Aorta (tissue), 5 donors: ENCODE results near the gene PCBP3. TPM values are rescaled to one million over a fixed set of nuclear protein-coding genes. Genes with fewer than 3 reads are reported as not detected.

Experiments used
- ATAC-seq: fragments of 200-7000 bp; cut with Tn5 transposase; one replicate; pipeline ENCODE4 v1.9.1; 2022; ENCODE audit warnings: moderate library complexity; ENCODE audit not compliant: low FRiP score
- DNase-seq, 2 donors: peaks; one replicate each; pipeline ENCODE4 v3.0.0-alpha.2; 2020
- H3K27ac ChIP-seq, 2 donors: one replicate each; pipeline ENCODE4 v1.5.1; 2013; ENCODE audit warnings: low read length in 2 of 2, mild to moderate bottlenecking in 2 of 2, moderate library complexity in 2 of 2, control low read depth in 1 of 2, inconsistent platforms in 1 of 2, low read depth in 1 of 2
- H3K27me3 ChIP-seq, 2 donors: one replicate each; pipeline ENCODE4 v1.6.1; 2013; ENCODE audit warnings: control low read depth in 1 of 2, low read length in 1 of 2, mild to moderate bottlenecking in 1 of 2, moderate library complexity in 1 of 2; ENCODE audit not compliant: insufficient read depth in 2 of 2, control insufficient read depth in 1 of 2
- H3K36me3 ChIP-seq, 2 donors: one replicate each; pipeline ENCODE4 v1.6.1; 2013; ENCODE audit warnings: control low read depth in 1 of 2, low read length in 1 of 2, mild to moderate bottlenecking in 1 of 2; ENCODE audit not compliant: insufficient read depth in 2 of 2, control insufficient read depth in 1 of 2
- H3K4me1 ChIP-seq, 2 donors: one replicate each; pipeline ENCODE4 v1.6.1; 2013; ENCODE audit warnings: low read length in 2 of 2, control low read depth in 1 of 2, mild to moderate bottlenecking in 1 of 2, moderate library complexity in 1 of 2; ENCODE audit not compliant: insufficient read depth in 2 of 2, control insufficient read depth in 1 of 2
- H3K4me3 ChIP-seq, 2 donors: one replicate each; pipeline ENCODE4 v1.5.1; 2013; ENCODE audit warnings: low read length in 2 of 2, control low read depth in 1 of 2, mild to moderate bottlenecking in 1 of 2
- H3K9me3 ChIP-seq: one replicate; pipeline ENCODE4 v1.6.1; 2013; ENCODE audit warnings: mild to moderate bottlenecking, low read length; ENCODE audit not compliant: control insufficient read depth
- WGBS, 2 donors: extraction: QIAGEN DNeasy Blood & Tissue Kit; methylation state at CpG; one replicate each; pipeline ENCODE4 v1.1.7; 2013; 5-methylcytosine and 5-hydroxymethylcytosine counted together
- intact Hi-C, 2 donors: fragments of 100-400 bp; cut with DNase I; formaldehyde crosslinking; loops; one replicate each; pipeline versions ENCODE4 v1.14.2 to v1.15.0; 2022
- polyA plus RNA-seq, 2 donors: library from polyadenylated mRNA; stranded (reverse); fragments of 200-250 nt; gene quantifications; one replicate each; pipeline ENCODE4 v1.2.3, GENCODE V29; 2013
- total RNA-seq, 2 donors: library from RNA; stranded (reverse); fragmentation: NEBNext Ultra II Directional; extraction: Animal tissue kit (Norgen Biotek cat#: 25700); gene quantifications; one replicate each; pipeline ENCODE4 v1.2.1, GENCODE V29; 2021
- donor health status: healthy with polysubstance abuse.
- donor health status: Bipolar disorder and iron deficiency.
- donor health status: DM: no; HTN: no; CAD: no.
- donor health status: DM: no; HTN: no; CAD: no.
- donor health status: DM: yes; HTN: yes; CAD: no.

PCBP3 gene
- total and polyA plus RNA-seq, 4 donors, result 3.6 to 15.0 (median 7.0) TPM; not detected in 1

DNA sequence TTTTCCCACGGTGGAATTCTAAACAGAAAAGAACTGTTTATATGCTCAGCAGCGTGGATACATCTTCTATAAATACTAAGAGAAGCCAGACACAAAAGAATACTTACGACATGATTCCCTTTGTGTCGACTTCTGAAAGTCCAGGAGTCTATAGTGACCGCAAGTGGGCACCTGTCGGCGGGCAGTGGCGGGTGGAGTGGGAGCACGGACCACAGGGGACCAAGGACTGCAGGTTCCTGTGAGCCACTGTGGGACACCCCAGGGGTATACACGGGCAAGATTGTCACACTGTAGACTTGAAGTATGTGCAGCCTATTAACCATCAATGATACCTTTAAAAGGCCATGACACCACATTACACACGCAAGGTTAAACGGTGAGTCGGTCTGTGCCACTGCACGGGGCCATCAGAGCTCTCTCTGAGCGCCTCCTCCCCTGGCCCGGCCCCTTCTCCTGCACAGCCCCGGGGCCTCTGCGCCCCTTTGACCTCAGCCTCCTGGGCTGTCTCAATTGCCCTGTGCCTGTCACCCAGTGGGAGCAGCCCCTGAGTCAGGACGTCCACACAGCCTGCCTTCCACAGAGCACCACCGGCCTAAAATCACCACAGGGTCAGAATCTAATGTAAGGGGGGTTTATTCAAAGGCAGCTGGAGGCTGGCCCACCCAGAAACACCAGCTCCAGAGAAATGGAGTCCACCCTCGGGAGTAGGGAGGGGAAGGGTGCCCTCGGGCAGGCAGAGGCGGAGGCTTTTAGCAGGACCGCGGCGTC, 248.0 kb downstream of the PCBP3 start:
- 84 to 90% methylated on average over 26 of the region's 26 CpGs for WGBS, 2 donors
- no peak overlapping the region for H3K4me3 ChIP-seq
- DNase-seq (peak; percentile 16 to 71), ATAC-seq (no peak)
- H3K27me3 ChIP-seq, result no peaks in the 10 kb centered on the region
- H3K9me3 ChIP-seq, result no peaks in the 10 kb centered on the region
- intact Hi-C loops, result no loop called here
- H3K4me1 ChIP-seq, result no peaks in the 10 kb centered on the region
- H3K36me3 ChIP-seq, result no peaks in the 10 kb centered on the region
- no peak overlapping the region for H3K27ac ChIP-seq

DNA sequence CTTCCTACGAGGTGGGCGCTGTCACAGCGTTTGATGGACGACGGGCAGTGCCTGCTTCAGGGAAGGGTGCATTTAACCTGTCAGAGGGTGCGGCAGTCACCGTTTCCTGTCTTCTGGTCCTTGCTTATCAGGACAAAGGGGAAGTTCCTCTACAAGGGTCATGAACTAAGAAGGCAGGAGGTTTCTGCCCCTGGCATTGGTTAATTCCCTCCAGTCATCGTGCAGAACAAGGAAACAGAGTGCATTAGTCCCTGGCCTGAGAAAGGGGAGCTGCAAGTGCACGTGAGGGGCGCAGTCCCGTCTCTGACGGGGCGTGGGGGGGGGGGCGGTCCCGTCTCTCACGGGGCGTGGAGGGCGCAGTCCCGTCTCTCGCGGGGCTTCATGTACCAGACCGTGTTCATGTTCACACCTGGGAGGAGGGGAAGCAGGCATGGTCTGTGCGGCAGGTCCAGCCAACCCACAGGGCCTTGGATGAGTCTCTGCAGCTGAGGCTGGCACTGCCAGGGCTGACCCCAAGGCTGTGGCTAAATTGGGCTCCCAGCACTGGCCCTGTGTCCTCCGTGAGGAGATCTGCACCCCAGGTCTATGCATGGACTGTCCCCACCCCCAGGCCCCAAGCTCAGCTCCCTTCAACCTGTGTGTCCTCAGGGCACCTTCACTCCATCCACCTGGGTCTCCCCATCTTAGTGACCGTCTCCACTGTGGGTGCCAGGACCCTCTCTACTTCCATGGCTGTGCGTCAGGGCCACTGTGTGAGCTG, 248.8 kb downstream of the PCBP3 start:
- H3K27me3 ChIP-seq, result no peaks in the 10 kb centered on the region
- WGBS, 2 donors, result 78 to 90% methylated on average over 26 of the region's 26 CpGs
- no peak overlapping the region for H3K27ac ChIP-seq
- intact Hi-C loops, result no loop called here
- no peaks in the 10 kb centered on the region for H3K36me3 ChIP-seq
- H3K4me3 ChIP-seq, result no peak overlapping the region
- no peaks in the 10 kb centered on the region for H3K9me3 ChIP-seq
- H3K4me1 ChIP-seq, result no peaks in the 10 kb centered on the region
- DNase-seq, result peak; percentile 38 to 54
- peak; percentile 50 for ATAC-seq

- 84 to 85% methylated on average over 11 of the region's 11 CpGs for WGBS, 2 donors
- DNase-seq (peak; percentile 24 to 40), ATAC-seq (no peak)
- Histone ChIP-seq H3K27ac (no peak overlapping the region), H3K27me3 (no peaks in the 10 kb centered on the region), H3K36me3 (no peaks in the 10 kb centered on the region), H3K4me3 (no peak overlapping the region), H3K9me3 (no peaks in the 10 kb centered on the region), H3K4me1 (no peaks in the 10 kb centered on the region)
- intact Hi-C loops, result no loop called here
These were observed 249.6 kb downstream of the PCBP3 start for GRCh38 chr21:45892916-45893739.

DNA sequence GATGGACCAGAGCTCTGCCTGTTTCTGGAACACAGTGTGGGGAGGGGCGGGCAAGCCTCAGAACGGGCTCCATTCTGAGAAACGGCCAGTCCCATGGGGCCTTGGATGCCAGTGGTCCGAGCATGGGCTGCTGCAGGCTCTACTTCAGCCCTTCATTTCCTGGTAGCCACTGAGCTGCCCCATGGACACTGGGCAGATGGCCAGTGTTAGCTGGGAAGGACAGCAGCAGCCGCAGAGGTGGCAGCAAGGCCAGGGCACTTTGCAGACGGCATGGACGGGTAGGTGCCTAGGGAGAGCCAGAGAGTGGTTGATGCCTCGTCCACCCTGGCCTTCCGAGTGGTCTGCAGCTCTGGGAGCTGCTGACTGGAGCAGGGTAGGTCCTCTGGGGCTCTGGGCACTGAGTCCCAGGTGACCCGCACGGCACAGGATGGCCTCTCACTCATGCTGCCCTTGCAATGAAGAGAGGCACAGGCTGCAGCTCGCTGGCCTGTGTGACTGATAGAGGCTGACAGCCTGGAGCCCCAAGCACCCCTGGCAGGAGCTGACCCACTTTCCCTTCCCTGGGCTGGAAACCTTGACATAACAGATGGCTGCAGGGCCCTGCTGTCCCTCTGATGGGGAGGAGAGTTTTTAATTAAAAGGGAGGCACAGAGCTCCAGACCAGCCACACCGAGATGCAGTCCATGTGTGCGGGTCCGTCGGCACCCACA, 250.4 kb downstream of the PCBP3 start:
- no peaks in the 10 kb centered on the region for H3K9me3 ChIP-seq
- intact Hi-C loops, result no loop called here
- no peak overlapping the region for H3K27ac ChIP-seq
- peak; percentile 48 to 55 for DNase-seq
- H3K27me3 ChIP-seq, result no peaks in the 10 kb centered on the region
- H3K36me3 ChIP-seq, result no peaks in the 10 kb centered on the region
- H3K4me1 ChIP-seq, result no peaks in the 10 kb centered on the region
- no peak for ATAC-seq
- WGBS, 2 donors, result 60 to 74% methylated on average over 16 of the region's 16 CpGs
- H3K4me3 ChIP-seq, result no peak overlapping the region

DNA sequence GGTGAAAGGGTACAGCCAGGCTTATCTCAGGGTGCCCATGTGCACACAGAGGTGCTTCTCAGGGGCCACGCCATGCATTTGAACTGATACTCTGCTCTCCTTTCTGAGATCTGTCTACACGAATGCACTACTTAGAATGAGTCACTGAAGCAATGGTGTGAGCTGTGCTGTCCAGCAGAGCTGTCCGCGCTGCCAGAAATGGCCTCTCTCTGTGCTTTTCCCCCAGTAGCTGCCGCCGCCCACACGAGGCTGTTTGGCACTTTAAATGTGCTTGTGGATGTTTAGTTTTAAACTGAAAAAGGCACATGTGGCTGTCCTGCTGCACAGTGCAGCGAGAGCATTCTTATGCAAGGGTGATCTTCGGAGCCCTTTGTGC, 250.9 kb downstream of the PCBP3 start:
- ATAC-seq (peak; percentile 51), DNase-seq (peak; percentile 79 to 85)
- no peaks in the 10 kb centered on the region for H3K27me3 ChIP-seq
- no peaks in the 10 kb centered on the region for H3K4me1 ChIP-seq
- H3K27ac ChIP-seq, result no peak overlapping the region
- intact Hi-C loops, result no loop called here
- H3K4me3 ChIP-seq, result no peak overlapping the region
- 20 to 34% methylated on average over 9 of the region's 9 CpGs for WGBS, 2 donors
- no peaks in the 10 kb centered on the region for H3K36me3 ChIP-seq
- H3K9me3 ChIP-seq, result no peaks in the 10 kb centered on the region

DNA sequence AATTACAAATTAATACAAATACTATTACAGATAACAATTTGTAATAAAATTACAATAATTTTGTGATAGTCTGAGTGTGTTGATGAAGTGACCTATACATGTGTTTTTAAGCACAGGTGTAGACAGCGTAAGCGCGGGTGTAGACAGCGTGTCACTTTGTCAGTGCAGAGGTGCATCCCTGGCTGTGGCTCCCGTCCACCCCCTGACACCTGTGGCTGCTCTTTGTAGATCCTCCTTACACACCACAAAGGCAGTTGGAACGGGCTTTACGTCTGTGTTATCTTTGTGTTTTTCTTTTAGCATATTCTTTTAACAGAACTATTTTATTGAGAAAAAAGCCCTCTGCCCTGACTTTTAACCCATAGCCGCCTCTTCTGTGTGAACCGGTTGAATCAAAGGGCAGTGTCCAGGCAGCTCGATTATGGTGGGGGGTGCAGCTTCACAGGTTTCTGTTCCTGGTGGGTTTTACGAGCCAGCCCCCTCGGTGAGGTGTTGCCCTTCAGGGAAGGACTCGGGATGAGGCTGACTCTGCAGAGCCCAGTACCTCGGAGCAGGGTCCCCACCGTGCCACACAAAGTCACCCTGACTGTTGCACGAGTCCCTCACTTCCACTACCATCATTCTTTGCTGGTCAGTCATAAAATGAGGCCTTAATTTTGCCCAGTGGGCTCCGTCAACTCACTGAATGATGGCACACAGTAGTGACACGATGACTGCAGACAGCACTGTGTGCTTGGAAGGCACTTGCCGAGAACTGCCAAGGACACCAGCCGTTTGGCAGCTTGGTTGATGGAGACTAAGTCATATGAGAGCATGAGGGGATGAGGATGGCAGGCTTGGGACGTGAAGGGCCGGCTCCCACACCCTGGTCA, 251.6 kb downstream of the PCBP3 start:
- Histone ChIP-seq H3K4me3 (no peak overlapping the region), H3K9me3 (no peaks in the 10 kb centered on the region), H3K36me3 (no peaks in the 10 kb centered on the region), H3K4me1 (no peaks in the 10 kb centered on the region), H3K27me3 (no peaks in the 10 kb centered on the region), H3K27ac (no peak overlapping the region)
- ATAC-seq (no peak), DNase-seq (peak; percentile 29 to 63)
- WGBS, 2 donors, result 87 to 89% methylated on average over 21 to 22 of the region's 22 CpGs
- intact Hi-C loops, result no loop called here

- no peaks in the 10 kb centered on the region for H3K36me3 ChIP-seq
- intact Hi-C loops, result no loop called here
- no peak overlapping the region for H3K27ac ChIP-seq
- H3K27me3 ChIP-seq, result no peaks in the 10 kb centered on the region
- ATAC-seq (no peak), DNase-seq (peak; percentile 33 to 73)
- H3K4me3 ChIP-seq, result no peak overlapping the region
- WGBS, 2 donors, result 95 to 96% methylated on average over 17 of the region's 17 CpGs
- H3K9me3 ChIP-seq, result no peaks in the 10 kb centered on the region
- H3K4me1 ChIP-seq, result no peaks in the 10 kb centered on the region
These were observed 252.3 kb downstream of the PCBP3 start for GRCh38 chr21:45895778-45896370.
